ENCODE measurements around the gene TMEM238. TPM values are rescaled to one million over a fixed set of nuclear protein-coding genes. Genes with fewer than 3 reads are reported as not detected.

The TMEM238 gene
- total RNA-seq, 1 experiment from 2014 or later, result 22.8 TPM

Other genes with a start within 250 kb of the TMEM238 start
- 266 and 317 TPM in 2 replicates for gene TNNT1, start 235.1 kb downstream of the TMEM238 start, total RNA-seq (2014; rRNA removed)
- gene TNNI3, start 226.6 kb downstream of the TMEM238 start, total RNA-seq (2014; rRNA removed), result 32.4 and 40.1 TPM in 2 replicates
- gene DNAAF3, start 217.7 kb downstream of the TMEM238 start, total RNA-seq (2014; rRNA removed), result 30.0 and 45.7 TPM in 2 replicates
- gene SYT5, start 204.0 kb downstream of the TMEM238 start, total RNA-seq (2014; rRNA removed), result 0.40 and 2.5 TPM in 2 replicates
- gene PTPRH, start 174.8 kb downstream of the TMEM238 start, total RNA-seq (2014; rRNA removed), result 8.1 and 10.9 TPM in 2 replicates
- 11.1 and 11.8 TPM in 2 replicates for gene TMEM86B, start 155.5 kb downstream of the TMEM238 start, total RNA-seq (2014; rRNA removed)
- 159 and 221 TPM in 2 replicates for gene PPP6R1, start 125.3 kb downstream of the TMEM238 start, total RNA-seq (2014; rRNA removed)
- 122 and 148 TPM in 2 replicates for gene HSPBP1, start 104.2 kb downstream of the TMEM238 start, total RNA-seq (2014; rRNA removed)
- gene BRSK1, start 100.3 kb downstream of the TMEM238 start, total RNA-seq (2014; rRNA removed), result 5.1 and 8.7 TPM in 2 replicates
- not detected in 2 replicates for gene TMEM150B, start 59.0 kb downstream of the TMEM238 start, total RNA-seq (2014; rRNA removed)
- gene KMT5C, start 44.4 kb downstream of the TMEM238 start, total RNA-seq (2014; rRNA removed), result 21.9 and 36.6 TPM in 2 replicates
- gene COX6B2, start 29.6 kb downstream of the TMEM238 start, total RNA-seq (2014; rRNA removed), result 0.80 and 2.4 TPM in 2 replicates
- gene GARIN5B, start 21.0 kb downstream of the TMEM238 start, total RNA-seq (2014; rRNA removed), result not detected in 2 replicates
- gene IL11, start 13.8 kb downstream of the TMEM238 start, total RNA-seq (2014; rRNA removed), result 7.5 and 10.7 TPM in 2 replicates
- gene TMEM190, start 7.5 kb downstream of the TMEM238 start, total RNA-seq (2014; rRNA removed), result not detected in 2 replicates
- gene RPL28, start 1.6 kb upstream of the TMEM238 start, total RNA-seq (2014; rRNA removed), result 550 and 836 TPM in 2 replicates
- 2,068 and 2,245 TPM in 2 replicates for gene UBE2S, start 23.5 kb upstream of the TMEM238 start, total RNA-seq (2014; rRNA removed)
- not detected in 2 replicates for gene SHISA7, start 59.0 kb upstream of the TMEM238 start, total RNA-seq (2014; rRNA removed)
- 251 and 270 TPM in 2 replicates for gene ISOC2, start 77.3 kb upstream of the TMEM238 start, total RNA-seq (2014; rRNA removed)
- not detected in 2 replicates for gene C19orf85, start 80.5 kb upstream of the TMEM238 start, total RNA-seq (2014; rRNA removed)
- 11.8 and 24.2 TPM in 2 replicates for gene ZNF628, start 92.3 kb upstream of the TMEM238 start, total RNA-seq (2014; rRNA removed)
- gene NAT14, start 100.9 kb upstream of the TMEM238 start, total RNA-seq (2014; rRNA removed), result 17.5 and 21.0 TPM in 2 replicates
- 0.17 TPM in 1 of 2 replicates, not detected in the other for gene SSC5D, start 104.1 kb upstream of the TMEM238 start, total RNA-seq (2014; rRNA removed)
- not detected in 2 replicates for gene SBK2, start 152.8 kb upstream of the TMEM238 start, total RNA-seq (2014; rRNA removed)
- gene SBK3, start 161.3 kb upstream of the TMEM238 start, total RNA-seq (2014; rRNA removed), result 0.46 TPM in 1 of 2 replicates, not detected in the other
- gene ZNF579, start 196.6 kb upstream of the TMEM238 start, total RNA-seq (2014; rRNA removed), result 13.5 and 26.1 TPM in 2 replicates
- 11.6 and 11.7 TPM in 2 replicates for gene FIZ1, start 215.2 kb upstream of the TMEM238 start, total RNA-seq (2014; rRNA removed)
- gene ZNF524, start 216.0 kb upstream of the TMEM238 start, total RNA-seq (2014; rRNA removed), result 27.7 and 33.1 TPM in 2 replicates
- 5.5 and 8.2 TPM in 2 replicates for gene ZNF865, start 221.4 kb upstream of the TMEM238 start, total RNA-seq (2014; rRNA removed)
- gene ZNF784, start 240.3 kb upstream of the TMEM238 start, total RNA-seq (2014; rRNA removed), result 9.0 and 18.0 TPM in 2 replicates